HL-60/S4 treated with phorbol 12-myristate 13-acetate at 8.2 ng/mL for 4 days and 3 days (cell line): ENCODE results near the gene IGFBP4.

Experiments used
- in situ Hi-C: fragments of 300-500 bp; cut with MboI; formaldehyde crosslinking; loops from 2 replicates; pipeline ENCODE4 v1.15.0; 2022; ENCODE audit warnings: low sequenced_read_pairs

Gene IGFBP4

DNA sequence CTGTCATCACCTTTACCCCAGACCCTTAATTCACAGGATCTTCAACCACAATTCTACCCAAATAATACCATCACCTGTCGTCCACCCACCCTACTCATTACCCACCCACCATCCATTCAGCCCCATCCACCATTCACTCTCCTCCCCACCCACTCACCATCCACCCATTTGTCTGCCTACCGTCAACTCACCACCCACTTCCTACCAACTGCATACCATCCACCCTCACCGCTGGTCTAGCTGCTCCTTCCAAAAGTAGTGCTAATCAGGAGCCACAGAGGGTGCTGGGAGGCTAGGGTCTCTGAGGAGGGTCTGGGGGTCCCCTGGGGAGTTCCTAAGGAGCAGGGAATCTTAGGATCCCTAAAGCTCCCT, 12.0 kb upstream of the IGFBP4 start:
- in situ Hi-C loops, result no loop called here

DNA sequence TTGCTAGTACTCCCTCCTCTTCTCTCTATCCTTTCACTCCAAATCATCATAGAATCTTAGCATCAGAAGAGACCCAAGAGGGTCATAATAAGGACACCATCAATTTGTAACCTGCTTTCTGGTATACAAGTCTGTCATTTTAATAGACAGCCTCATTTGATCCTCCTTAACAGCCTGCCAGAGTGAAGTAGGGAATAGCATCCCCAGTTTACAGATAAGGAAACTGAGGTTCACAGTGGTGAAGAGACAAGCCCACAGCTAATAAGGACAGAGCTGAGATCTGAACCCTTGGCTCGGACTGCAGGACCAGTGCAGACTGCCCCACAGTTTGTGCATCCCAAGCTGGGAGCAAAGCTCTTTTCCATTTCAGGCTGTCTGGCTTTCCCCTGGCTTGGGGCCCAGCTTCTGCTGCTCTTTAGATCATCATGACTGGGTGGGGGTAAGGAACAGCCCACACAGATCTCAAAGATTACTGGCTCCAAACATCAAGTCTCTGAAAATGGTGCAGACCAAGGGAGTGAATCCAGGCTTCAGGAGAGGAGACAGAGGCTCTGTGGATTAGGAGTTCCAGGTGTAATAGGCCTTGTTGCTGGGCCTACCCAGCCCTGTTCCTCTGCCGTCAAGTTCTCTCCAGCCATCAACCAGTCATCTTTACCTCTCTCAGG, 10.3 kb upstream of the IGFBP4 start:
- in situ Hi-C loops, result no loop called here

DNA sequence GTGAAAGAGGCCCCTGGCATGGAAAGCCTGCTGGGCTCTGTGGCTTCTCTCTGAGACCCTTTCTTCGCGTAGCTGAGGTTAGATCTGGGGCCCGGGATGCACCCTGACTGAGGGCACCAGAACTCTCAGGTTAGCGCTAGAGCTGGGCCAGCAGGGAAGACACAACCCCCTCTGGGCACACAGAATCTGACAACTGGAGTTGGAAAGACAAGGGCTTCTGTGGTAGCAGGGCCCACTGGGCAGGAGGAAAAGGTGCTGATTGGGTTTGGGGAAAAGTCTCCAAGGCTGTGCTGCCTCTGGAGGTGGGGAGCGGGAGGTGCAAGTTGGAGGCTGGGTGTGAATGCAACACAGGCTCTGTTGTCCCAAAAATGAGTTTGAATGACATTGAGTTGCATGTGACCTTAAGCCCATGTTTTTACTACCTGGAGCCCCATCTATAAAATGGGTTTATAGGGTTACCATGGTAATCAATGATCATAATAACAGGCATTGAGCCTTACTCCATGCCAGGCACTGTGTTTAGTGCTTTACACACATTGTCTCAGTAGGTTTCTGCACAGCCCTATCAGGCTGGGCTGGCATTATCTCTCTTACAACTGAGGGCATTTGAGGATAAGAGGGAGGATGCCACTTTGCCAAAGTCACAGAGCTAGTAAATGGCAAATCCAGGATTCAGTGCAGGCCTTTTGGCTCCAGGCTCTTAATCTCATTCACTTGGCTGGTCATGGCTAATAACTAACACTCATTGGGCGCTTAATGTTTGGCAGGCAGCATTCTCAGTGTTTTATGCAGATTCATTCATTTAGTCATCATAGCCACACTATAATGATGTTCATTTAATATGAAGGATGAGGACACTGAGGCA, 9.5 kb upstream of the IGFBP4 start:
- in situ Hi-C loops, result no loop called here

DNA sequence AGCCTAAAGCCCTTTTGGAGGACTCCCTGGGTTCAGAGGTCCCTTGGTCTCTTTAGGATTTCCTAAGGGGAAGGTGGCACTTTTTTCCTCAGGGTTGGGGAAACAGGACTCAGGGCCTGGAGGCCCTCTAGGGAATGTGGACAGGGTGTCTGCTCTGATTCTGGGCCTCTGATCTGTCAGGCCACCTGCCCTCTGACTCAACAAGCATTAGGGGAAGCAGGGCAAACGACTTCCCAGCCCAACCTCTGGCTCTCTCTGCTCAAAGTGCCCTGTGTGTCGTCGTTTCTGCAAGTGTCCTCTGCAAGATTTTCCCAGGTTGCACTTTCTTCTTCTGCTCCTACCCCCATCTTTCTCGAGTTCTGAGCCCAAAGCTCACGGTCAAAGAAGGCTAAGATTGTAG, 6.6 kb upstream of the IGFBP4 start:
- in situ Hi-C loops, result no loop called here

DNA sequence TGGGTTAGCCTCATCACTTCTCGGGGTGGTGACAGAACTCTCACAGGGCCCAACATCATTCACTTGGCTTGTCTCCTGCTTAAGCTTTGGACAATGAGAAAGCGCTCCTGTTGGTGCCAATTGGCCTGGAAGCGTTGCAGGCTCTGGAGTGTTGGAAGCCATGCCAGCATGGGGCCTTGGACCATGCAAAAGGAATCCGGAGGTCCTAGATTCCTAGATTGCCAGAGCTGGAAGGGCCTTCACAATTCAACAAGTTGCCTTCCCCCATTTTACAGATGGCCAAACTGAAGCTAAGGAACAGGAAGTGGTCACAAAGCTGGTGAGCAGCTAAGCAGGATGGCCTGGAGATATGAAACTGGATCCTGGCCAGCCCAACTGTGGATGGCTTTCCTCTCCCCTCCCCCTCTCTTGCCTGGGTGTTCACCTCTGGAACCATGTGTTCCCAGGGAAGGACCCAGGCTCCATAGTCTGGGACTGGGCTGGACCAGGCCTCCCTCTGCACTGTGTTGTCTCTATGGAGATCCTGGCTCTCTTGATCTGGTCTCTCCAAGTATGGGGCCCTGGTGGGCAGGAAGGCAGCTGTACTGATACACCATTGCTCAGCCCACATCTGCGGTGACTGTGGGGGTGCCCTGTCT, 6.0 kb upstream of the IGFBP4 start:
- in situ Hi-C loops, result no loop called here

DNA sequence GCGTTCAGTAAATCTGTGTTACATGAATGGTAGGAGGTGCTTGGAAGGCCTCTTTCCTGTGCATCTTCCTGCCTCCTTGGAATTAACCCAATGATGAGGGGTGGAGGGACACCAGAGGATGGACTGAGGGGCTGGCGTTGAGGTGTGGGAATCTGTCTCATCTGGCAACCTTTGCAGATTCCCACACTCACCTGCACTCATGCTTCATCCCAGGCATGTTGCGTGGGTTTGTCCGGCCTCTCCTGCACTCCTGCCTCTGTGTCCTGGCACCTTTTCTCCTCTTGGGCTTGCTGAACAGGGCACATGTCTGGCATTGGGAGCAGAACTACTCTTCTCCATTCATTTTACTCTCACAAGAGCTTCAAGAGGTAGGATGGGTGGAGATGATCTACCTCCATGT, 3.1 kb upstream of the IGFBP4 start:
- in situ Hi-C loops, result no loop called here

DNA sequence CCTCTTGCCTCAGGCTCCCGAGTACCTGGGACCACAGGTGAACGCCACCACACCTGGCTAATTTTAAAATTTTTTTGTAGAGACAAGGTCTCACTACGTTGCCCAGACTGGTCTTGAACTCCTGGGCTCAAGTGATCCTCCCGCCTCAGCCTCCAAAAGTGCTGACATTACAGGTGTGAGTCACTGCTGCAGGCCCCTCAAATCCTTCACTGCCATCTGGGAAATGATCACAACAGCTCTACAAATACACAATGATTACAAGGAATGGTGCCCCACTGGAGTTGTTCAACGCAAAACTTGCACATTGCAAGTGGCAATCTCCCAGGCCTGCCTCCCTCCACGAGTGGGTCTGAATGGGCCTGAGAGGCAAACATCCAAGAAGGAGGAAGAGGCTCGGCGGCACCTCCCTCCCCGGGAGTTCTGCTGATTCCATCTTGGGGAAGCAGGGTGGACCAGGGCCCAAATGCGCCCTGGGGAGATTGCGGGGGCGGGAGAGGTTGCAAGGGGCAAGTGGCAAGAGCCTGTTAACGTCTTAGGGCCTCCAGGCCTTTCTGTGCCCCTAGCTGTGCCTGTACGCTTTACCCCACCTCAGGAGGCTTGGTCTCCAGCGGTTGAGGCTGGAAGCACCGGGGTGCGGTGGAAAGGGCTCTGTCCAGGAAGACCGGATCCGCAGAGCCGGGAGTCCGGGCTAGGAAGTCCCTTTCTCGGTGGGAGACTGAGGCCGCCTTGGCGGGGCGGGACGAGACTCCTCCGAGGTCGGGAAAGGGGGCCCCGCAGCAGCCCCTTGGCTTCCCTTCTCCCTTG, 656 bp upstream of the IGFBP4 start:
- in situ Hi-C loops, result no loop called here

DNA sequence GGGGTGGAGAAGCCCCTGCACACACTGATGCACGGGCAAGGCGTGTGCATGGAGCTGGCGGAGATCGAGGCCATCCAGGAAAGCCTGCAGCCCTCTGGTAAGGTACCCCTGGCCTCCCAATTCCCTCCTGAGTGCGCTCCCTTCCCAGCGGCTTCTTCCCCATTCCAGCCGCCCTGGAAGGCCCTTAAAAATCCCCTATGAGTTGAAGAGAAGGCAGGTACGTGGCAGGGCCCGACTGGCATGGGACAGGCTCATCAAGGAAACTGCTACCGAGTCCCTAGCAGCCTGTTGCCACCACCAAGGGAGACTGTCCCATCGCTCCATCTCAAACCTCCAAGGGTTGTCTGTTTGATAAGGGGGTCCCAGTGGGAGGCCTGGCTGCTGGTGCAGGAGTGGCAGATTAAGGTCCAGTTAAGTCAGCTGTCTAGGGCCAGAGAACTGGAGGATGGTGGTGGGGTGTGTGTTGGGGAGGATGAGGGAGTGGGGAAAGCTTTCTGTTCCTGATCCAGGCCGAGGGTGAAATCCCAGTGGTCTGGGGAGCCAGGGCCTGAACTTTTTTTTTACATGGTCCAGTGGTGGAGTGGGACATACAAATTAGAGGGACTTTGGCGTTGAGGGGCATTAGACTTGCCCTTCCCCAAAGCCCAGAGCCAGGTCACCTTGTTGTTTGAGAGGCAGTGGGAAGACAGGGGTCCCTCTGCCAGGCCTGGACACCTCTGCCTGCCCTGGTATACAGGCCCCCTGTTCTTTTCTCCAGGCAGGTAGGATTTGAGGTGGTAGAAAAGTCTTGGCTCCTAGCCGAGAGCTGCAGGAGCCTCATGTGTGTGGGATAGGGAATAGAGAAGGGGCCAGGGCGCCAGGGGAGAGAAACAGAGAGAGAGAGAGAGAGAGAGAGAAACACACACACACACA, 994 bp downstream of the IGFBP4 start:
- in situ Hi-C loops, result no loop called here

DNA sequence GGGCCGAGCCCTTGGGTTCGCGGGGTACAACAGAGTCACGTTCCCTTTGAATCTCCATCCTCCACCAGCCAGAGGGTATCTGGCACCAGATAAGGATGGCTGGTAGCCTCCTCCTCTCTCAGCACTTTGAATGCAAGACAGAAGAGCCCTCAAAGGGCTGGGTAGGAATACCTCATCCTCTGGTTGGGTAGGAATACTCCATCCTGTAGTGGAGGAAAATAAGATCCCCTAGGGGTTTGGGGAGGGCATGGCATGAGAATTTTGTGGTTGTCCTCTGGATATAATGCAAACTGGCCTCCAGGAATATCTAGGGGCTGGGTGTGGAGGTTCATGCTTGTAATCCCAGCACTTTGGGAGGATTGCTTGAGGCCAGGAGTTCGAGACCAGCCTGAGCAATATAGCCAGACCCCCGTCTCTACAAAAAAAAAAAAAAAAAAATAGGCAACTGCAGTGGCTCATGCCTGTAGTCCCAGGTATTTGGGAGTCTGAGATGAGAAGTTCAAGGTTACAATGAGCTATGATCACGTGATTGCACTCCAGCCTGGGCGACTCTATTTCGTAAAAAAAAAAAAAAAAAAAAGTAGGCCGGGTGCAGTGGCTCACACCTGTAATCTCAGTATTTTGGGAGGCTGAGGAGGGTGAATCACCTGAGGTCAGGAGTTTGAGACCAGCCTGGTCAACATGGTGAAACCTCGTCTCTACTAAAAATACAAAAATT, 2.7 kb downstream of the IGFBP4 start:
- in situ Hi-C loops, result no loop called here

DNA sequence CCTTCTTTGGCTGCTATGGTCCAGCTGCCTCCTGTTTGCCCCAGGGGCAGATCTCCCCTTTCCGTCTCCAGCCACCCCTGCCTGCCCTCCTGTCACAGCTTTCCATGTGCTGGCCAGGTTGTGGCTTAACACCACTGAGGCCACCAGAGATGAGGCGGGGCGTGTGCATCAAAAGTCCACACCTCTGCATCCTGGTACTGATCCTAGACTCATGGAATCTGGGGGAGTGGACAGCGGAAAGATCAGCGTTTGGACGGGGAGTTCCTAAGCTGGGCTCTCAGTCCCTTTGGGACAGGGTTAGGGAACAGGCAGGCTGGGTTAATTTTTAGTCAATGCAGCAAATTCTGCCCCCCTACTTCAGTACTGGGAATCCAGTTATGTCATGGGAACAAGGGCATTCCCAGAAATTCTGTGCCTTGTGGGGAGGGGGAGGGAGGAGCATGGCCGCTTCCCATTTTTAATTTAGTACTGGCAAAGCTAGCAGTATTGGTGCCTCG, 3.9 kb downstream of the IGFBP4 start:
- in situ Hi-C loops, result no loop called here

DNA sequence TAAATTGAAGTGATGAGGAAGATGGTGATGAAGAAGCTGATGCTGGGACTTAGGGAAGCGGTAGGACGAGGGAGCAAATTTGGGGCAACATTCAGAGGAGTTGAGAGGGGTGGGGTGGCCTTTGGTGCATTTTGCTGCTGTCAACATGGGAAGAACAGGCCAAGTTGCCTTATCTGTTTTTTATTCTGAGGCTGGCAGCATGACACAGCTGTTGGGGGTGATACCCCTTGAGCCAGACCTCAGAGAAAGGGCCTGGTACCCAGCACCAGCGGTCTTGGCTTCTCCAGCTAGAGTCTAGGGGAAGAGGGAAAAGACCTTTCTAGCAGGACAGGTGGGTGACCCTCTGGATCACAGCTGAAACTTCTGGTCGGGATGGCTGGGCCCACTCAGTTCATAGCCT, 4.6 kb downstream of the IGFBP4 start:
- in situ Hi-C loops, result no loop called here

DNA sequence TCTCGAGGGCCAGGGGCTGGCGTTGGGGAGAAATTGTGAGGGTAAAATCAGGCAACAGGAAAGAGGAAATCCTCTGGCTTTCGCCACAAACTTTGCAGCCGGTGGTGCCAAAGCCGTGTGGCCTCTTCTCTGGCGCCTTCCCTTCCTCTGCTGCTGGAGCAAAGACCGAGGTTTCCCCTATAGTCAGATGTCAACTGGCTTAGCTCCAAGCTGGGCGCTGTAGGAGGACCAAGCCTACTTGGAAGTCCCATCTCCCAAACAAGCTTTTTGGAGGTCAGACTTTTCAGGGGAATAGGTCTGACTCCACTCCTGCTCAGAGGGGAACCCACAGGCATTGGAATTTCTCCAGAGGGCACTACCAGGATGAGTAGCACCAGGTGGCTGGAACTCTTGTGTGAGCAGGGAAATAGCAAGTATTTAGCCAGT, 5.0 kb downstream of the IGFBP4 start:
- in situ Hi-C loops, result no loop called here

DNA sequence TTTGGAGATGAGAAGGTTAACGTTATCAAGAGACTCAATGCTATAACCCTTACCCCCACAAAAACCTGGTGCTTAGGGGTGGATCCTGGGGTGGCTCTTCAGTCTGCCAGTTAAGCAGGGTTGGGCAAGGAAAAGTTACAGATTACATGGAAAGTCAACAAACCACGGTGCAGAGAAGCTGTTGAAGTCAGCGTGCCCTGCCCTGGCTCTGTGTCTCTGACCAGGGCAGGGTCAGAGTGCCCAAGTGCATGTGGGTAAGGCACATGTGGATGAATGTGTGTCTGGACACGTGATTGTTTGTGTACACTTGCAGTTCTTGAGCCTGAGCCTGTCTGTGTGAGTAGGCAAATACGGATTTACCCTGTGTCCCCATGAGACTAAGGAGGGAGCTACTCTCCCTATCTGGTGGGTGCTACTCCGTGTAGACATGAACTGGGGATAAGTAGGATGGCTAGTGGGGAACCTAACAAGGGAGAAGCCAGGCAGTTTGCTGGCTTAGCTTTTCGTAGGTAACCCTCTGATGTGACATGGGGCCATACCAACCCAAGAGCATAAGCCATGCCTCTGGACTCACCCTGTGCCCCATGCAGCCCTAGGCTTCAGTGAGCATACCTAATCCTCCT, 5.5 kb downstream of the IGFBP4 start:
- in situ Hi-C loops, result no loop called here

DNA sequence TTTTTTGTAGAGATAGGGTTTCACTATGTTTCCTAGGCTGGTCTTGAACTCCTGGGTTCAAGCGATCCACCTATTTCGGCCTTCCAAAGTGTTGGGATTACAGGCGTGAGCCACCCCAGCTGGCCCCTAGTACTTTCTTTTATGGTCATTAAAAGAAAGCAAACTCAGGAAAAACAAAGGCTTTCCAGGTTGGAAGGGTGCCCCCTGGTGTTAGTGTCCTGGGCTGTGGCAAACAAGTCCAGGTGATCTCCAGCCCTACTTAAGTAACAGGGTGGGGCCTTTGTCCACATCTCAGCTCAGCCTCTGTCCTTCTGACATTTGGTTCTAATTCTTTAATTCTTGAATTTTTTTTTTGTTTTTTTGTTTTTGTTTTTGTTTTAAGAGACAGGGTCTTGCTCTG, 6.9 kb downstream of the IGFBP4 start:
- in situ Hi-C loops, result no loop called here

DNA sequence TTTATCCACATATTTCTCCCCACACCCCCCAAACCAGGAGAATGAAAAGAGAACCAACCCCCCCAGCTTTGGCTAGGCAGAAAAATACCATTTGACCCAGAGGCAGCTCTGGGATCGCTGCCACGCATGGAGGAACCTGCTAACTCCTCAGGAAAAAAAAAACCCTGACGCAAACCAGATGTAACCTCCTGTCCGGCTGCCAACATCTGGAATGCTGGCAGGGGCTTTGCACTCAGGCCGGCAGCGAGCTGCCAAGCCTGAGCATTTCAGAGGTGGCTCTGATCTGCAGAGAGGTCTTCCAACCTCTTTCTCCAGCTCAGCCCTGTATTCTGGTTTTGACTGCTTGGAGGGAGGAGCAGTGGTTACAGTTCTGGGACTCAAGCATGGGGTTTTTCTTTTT, 8.2 kb downstream of the IGFBP4 start:
- in situ Hi-C loops, result no loop called here

DNA sequence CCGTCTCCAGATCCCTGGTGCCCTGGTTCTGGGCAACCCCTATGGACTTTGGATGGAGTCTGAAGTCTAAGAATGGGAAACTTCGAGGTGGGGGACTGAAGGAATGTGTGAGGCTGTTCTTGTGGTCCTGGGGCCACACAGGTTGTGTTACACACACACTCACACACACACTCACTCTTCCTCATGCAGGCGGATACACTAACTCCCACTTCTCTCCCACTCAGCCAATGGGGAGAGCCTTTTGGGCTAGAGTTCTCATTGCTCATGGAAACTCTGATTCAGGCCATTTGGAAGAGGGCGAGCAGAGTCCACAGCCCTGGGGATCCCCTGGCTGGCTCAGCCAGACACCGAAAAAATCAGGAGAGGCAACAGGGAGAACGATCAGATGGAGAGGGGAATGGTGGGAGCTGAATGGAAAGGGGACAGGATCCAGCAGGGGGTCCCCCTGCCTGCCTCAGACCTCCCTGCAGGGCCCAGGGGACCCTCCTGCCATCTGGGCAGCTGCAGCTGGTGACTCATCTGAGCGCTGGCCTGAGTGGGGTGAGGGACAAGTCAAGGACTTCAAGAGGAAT, 9.1 kb downstream of the IGFBP4 start:
- in situ Hi-C loops, result no loop called here

DNA sequence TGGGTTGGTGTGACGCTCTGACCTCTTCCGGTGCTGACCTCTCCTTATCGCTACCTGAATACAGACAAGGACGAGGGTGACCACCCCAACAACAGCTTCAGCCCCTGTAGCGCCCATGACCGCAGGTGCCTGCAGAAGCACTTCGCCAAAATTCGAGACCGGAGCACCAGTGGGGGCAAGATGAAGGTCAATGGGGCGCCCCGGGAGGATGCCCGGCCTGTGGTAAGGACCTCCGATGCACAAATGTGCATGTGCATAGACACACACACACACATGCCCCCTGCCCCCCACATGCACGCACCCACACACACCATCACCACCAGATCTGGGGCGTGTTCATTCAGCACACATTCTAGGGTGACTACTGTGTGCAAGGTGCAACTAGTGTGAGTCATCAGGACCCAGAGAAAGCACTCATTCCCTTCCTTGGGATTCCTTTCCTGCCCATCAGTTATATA, 9.7 kb downstream of the IGFBP4 start:
- in situ Hi-C loops, result no loop called here

DNA sequence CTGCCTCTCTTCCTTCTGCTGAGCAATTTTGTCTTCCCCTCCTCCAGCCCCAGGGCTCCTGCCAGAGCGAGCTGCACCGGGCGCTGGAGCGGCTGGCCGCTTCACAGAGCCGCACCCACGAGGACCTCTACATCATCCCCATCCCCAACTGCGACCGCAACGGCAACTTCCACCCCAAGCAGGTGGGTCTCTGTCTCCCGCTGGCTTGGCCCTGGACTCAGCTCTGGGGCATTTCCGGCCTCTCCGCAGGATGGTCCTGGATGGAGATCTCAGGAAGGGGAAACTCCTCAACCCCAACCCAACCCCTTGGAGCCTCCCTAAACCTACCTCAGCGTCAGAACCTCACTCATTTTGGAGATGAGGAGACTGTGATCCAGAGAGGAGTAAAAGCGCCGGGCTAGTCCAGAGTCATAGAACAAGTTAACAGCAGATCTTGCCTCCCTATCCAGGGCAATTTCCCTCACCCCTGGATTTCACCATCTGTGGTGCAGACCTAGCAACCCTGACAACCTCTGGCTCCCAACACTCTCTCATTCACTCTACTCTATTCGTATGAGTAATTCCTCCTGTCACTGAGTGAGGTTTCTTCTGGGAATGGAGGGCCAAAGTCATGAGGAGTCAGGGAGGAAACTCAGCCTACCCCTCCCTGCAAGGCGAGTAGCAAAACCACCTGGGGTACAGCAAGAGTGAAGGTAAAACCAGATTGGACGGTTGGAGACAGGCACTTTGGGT, 10.8 kb downstream of the IGFBP4 start:
- in situ Hi-C loops, result no loop called here
